Anterior cingulate cortex (tissue), 58 donors: ENCODE results near the gene GJB1.
A peak's percentile ranks its signal among the peaks of the same experiment; 100 is the strongest.
"Not testable (repeated sequence)": the region's sequence is repeated elsewhere in the genome, so short reads cannot be mapped to it uniquely, and the experiment has no call there.

Experiments used
- DNase-seq, 58 donors: peaks; one replicate each; lab custom pipeline; 2025; lab: John Stamatoyannopoulos, UW

Gene GJB1

GRCh38 chrX:71253253-71254091 lies 30.4 kb downstream of the GJB1 start:
- peak in 28 of 58 donors; percentile 0 to 29 (median 6) for DNase-seq

DNA sequence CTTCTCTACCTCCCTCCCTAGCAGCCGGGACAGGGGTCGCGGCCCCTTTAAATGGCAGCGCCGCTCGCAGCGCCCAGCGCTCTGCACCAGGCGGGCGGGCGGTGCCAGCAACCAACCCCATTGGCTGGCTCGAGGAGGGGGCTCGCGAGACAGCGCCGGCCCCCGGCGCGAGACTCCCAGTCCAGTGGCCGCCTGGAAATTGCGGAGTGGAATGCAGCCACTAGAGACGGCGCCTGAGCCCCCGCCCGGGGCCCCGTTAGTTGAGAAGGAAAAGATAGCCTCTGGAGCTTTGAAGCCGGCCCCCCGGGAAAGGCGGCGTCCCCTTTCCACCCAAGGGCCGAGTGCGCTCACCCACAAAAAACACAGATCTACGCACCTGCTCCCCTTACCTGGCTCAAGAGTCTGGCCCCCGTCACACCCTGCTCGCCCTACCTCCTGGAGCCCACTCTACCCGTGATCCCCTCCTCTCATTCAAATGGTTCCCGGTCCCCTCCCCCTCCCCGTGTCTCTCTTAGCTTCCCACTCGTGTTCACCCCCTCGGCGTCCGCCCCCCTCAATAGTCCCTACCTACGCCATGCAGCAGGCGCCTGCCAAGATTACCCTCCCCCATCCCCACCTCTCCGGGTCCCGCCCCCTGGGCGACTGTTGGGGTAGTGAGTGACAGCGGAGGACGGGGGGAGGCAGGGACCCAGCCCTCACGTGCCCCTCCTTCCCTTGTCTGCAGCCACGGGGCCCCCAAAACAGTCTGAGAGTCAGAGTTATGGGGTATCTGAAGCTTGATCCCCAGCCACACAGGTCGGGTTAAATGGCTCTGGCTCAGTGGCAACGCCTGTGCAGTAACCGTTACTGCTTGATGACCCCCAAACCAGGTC lies 31.3 kb downstream of the GJB1 start, which contains the start of gene ZMYM3:
TSS of gene ZMYM3 (minus strand) at position 49 of the 872 bp plus-strand sequence. CDS start 885 bp downstream, outside the sequence.
- peak; percentile 9 to 90 (median 76) for DNase-seq

- DNase-seq, result no peak
Observed at GRCh38 chrX:71256051-71256450, 33.0 kb downstream of the GJB1 start.

- DNase-seq, result no peak
Observed at GRCh38 chrX:71256856-71257255, 33.8 kb downstream of the GJB1 start.

DNA sequence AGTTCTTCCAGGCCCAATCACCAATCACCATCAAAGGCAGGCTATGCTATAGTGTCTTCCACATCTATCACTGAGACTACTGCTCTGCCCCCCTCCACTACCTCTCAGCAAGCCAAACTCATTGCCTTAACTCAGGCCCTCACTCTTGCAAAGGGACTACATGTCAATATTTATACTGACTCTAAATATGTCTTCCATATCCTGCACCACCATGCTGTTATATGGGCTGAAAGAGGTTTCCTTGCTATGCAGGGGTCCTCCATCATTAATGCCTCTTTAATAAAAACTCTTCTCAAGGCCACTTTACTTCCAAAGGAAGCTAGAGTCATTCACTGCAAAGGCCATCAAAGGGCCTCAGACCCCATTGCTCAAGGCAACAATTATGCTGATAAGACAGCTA lies 45.6 kb downstream of the GJB1 start:
- DNase-seq, result not testable (repeated sequence)

GRCh38 chrX:71269801-71270395 lies 46.9 kb downstream of the GJB1 start:
- no peak for DNase-seq

- DNase-seq, result not testable (repeated sequence)
Observed at GRCh38 chrX:71272313-71272712, 49.3 kb downstream of the GJB1 start.
